ENCODE results near the gene MAST2.
A peak's percentile ranks its signal among the peaks of the same experiment; 100 is the strongest.

The MAST2 gene

DNA sequence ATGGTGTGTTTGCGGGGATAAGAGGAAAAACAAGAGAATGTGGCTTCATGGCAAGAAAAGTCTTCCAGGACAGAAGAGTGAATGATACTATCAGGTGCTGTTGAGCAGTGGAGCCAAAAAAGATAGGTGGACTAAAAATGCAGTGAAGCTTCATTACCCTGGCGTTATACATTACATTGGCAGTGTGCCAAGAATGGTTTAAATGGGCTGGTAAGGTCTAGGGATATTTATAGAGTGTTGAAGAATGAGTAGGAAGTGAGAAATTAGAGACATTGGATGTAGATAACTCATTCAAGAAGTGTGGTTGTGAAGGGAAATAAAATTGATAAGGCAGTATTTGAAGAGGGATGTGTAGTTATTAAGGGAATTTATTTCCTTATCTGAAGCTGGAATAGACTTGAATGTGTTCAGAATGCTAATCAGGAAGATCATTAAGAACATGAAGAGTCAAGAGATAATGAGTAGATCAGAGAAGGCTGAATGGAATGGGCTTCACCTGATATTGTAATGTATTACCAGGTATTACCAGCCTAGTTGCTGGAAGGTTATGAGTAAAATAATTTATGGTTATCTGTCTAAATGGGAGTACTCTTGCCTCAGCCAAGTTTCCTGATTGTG, 72.7 kb downstream of the MAST2 start:
- H4K20me1 ChIP-seq = peaks cover 0 to 93% (median 0%) of the 10 kb centered on the region in 11 experiments; a peak in 9 of 22 replicates
- peak overlapping the region in 5 of 11 experiments; percentile 2 to 25 (median 19); a peak in 2 of 22 replicates for H3K4me2 ChIP-seq
- peaks cover 0 to 85% (median 0%) of the 10 kb centered on the region in 11 experiments; a peak in 7 of 22 replicates for H3K27me3 ChIP-seq
- H3K9ac ChIP-seq = no peak overlapping the region
- H3K9me3 ChIP-seq (replicated peaks in 1 of 11) = no peaks in the 10 kb centered on the region
- peaks cover 0 to 15% (median 7%) of the 10 kb centered on the region in 10 experiments; a peak in 12 of 20 replicates for H3K4me1 ChIP-seq
- H3K4me3 ChIP-seq = no peak overlapping the region
- no peak for TF ChIP-seq Cebpa-rat (IDR thresholded peaks at IDR 0.05)
- no peak overlapping the region for H3K27ac ChIP-seq
- peaks cover 0 to 5% (median 0%) of the 10 kb centered on the region in 11 experiments; a peak in 2 of 22 replicates for H3K36me3 ChIP-seq

DNA sequence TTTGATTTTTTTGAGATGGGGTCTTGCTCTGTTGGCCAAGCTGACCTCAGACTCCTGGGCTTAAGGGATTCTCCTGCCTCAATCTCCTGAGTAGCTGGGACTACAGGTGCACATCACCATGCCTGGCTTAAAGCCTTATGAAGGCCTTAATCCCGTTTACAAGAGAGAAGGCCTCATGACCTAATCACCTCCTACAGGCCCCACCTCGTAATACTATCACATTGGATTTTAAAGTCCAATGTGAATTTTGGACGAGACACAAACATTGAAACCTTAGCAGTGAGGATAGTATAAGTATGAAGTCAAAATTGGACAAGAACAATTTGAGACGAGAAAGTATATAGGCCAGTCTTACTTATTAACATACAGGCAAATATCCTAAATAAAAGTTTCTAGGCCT, 73.9 kb downstream of the MAST2 start:
- Histone ChIP-seq H4K20me1 (peaks cover 0 to 91% (median 0%) of the 10 kb centered on the region in 11 experiments; a peak in 10 of 22 replicates), H3K4me3 (no peak overlapping the region), H3K36me3 (peaks cover 0 to 6% (median 0%) of the 10 kb centered on the region in 11 experiments; a peak in 2 of 22 replicates), H3K9ac (no peak overlapping the region), H3K4me1 (peaks cover 0 to 9% (median 6%) of the 10 kb centered on the region in 10 experiments; a peak in 8 of 20 replicates), H3K27me3 (peaks cover 0 to 84% (median 0%) of the 10 kb centered on the region in 11 experiments; a peak in 7 of 22 replicates), H3K9me3 (replicated peaks in 1 of 11) (no peaks in the 10 kb centered on the region), H3K27ac (no peak overlapping the region), H3K4me2 (no peak overlapping the region)
- no peak for TF ChIP-seq Cebpa-rat (IDR thresholded peaks at IDR 0.05)

DNA sequence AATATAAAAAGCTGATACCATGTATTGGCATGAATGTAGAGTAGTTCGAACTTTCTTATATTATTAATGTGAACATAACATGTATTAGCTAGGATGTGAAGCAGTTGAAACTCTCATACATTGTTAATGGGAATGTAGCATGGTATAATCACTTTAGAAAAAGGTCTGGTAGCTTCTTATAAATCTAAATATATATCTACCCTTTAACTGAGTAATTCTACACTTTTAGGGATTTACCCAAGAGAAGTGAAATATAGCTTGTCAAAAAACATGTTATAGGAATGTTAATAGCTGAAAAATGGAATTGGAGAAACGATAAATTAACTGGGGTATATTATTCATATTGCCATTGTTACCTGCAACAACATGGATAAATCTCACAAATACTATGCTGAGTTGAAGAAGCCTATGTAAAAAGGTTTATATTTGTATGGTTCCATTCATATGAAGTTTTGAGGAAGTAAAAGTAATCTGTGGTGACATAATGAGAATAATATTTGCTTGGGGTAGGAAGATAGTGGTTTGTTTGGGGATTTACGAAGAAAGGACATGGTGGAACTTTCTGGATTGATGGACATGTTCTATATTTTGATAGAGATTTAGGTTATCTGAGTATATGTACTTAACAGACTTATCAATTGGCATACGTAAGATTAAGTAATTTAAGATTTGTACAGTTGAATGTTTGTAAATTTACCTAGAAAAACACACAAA, 76.6 kb downstream of the MAST2 start:
- Histone ChIP-seq H3K27ac (no peak overlapping the region), H3K4me2 (no peak overlapping the region), H3K27me3 (peaks cover 0 to 84% (median 0%) of the 10 kb centered on the region in 11 experiments; a peak in 7 of 22 replicates), H3K9ac (no peak overlapping the region), H3K36me3 (peaks cover 0 to 21% (median 0%) of the 10 kb centered on the region in 11 experiments; a peak in 3 of 22 replicates), H3K4me1 (peaks cover 0 to 9% (median 6%) of the 10 kb centered on the region in 10 experiments; a peak in 8 of 20 replicates), H3K9me3 (replicated peaks in 1 of 11) (no peaks in the 10 kb centered on the region), H3K4me3 (no peak overlapping the region), H4K20me1 (peaks cover 0 to 86% (median 0%) of the 10 kb centered on the region in 11 experiments; a peak in 10 of 22 replicates)
- no peak for TF ChIP-seq Cebpa-rat (IDR thresholded peaks at IDR 0.05)

DNA sequence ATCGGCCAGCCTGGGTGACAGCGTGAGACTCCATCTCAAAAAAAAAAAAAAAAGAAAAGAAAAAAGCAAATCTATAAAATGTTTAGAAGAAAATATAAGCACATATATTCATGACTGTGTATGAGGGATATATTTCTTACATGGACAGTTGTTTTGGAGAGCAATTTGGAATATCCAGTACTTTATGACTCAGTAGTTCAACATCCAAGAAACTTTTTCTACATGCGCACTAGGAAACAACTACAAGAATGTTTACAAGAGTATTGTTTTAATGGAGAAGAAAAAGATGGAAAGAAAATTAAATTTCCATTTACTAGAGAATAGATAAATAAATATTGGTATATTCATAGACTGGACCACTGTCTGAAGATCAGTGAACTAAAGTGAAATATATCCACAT, 77.5 kb downstream of the MAST2 start:
- H3K4me2 ChIP-seq = no peak overlapping the region
- H3K9me3 ChIP-seq (replicated peaks in 1 of 11) = no peaks in the 10 kb centered on the region
- no peak overlapping the region for H3K4me3 ChIP-seq
- peaks cover 0 to 21% (median 0%) of the 10 kb centered on the region in 11 experiments; a peak in 3 of 22 replicates for H3K36me3 ChIP-seq
- H3K27ac ChIP-seq = no peak overlapping the region
- peaks cover 0 to 7% (median 2%) of the 10 kb centered on the region in 10 experiments; a peak in 8 of 20 replicates for H3K4me1 ChIP-seq
- H3K27me3 ChIP-seq = peaks cover 0 to 84% (median 0%) of the 10 kb centered on the region in 11 experiments; a peak in 7 of 22 replicates
- H3K9ac ChIP-seq = no peak overlapping the region
- TF ChIP-seq Cebpa-rat (IDR thresholded peaks at IDR 0.05) = no peak
- H4K20me1 ChIP-seq = peaks cover 0 to 86% (median 0%) of the 10 kb centered on the region in 11 experiments; a peak in 10 of 22 replicates

DNA sequence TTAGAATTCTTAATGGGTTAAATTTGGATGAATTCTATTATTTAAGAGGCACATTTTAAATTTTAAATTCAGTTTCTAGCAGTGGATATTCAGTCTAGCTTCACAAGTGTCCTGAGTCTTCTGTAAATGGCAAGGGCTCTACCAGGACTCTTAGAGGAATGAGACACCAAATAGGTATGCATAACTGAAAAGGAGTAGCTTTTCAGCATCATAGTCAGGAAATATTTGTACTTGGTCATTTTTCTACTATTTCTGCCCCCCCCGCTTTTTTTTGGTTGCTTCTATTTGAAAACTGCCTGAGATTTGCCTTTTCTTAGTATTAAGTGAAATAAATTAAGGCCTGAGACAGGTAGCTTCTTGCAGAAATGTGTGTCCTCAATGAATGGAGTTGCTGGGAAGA, 80.2 kb downstream of the MAST2 start:
- H4K20me1 ChIP-seq = peaks cover 0 to 85% (median 5%) of the 10 kb centered on the region in 11 experiments; a peak in 9 of 22 replicates

DNA sequence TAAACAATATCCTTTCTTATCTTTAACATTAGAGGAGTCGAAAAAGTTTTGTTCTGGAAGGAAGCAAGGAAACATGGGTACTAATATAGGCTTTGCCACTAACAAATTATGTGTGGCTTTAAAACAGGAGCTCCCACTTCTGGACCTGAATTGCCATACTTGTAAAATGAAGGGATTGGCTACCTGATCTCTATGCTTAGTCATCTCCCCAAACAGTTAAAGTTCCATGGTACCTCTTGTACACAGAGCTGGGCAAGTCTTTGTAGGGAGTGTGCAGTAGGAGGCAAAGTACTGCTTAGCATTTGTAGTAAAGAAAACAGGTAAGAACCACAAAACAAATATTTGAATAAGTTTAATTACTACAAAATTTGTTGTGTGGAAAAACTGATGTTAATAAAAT, 81.3 kb downstream of the MAST2 start:
- Histone ChIP-seq H3K27ac (no peak overlapping the region), H3K4me2 (no peak overlapping the region), H3K27me3 (peaks cover 0 to 64% (median 0%) of the 10 kb centered on the region in 11 experiments; a peak in 6 of 22 replicates)

More for the DNA sequence above, 80.2 kb downstream of the MAST2 start:
- H3K4me1 ChIP-seq = peaks cover 0 to 7% (median 0%) of the 10 kb centered on the region in 10 experiments; a peak in 2 of 20 replicates
- no peak overlapping the region for H3K4me3 ChIP-seq
- peaks cover 0 to 17% (median 0%) of the 10 kb centered on the region in 11 experiments; a peak in 2 of 22 replicates for H3K36me3 ChIP-seq
- no peak overlapping the region for H3K27ac ChIP-seq
- H3K9ac ChIP-seq = no peak overlapping the region
- TF ChIP-seq Cebpa-rat (IDR thresholded peaks at IDR 0.05) = no peak
- 0 out of 22 replicates have a peak, but pooled peaks cover 0 to under 1% (median 0%) of the 10 kb centered on the region in 11 experiments for H3K9me3 ChIP-seq (replicated peaks in 1 of 11)
- peaks cover 0 to 75% (median 0%) of the 10 kb centered on the region in 11 experiments; a peak in 7 of 22 replicates for H3K27me3 ChIP-seq
- no peak overlapping the region for H3K4me2 ChIP-seq

DNA sequence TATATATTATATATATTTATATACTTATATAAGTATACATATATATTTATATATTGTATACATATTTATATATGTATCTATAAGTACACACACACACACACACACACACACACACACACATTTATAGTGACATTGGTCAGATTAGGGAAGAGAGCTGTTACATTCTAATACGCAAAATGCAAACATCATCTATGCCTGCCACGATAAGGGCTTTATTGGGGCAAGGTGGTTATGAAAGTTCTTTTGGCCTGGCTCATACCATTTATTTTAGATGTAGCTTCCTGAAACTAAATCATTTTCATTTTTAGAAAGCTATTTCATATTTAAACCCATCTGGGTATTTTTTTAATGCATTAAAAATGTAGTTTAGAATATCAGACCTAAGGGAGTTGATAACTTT, 82.8 kb downstream of the MAST2 start:
- TF ChIP-seq Cebpa-rat (IDR thresholded peaks at IDR 0.05) = no peak
- Histone ChIP-seq H3K27ac (no peak overlapping the region), H3K4me1 (no peaks in the 10 kb centered on the region)

More for the DNA sequence above, 81.3 kb downstream of the MAST2 start:
- Histone ChIP-seq H4K20me1 (peaks cover 0 to 79% (median 5%) of the 10 kb centered on the region in 11 experiments; a peak in 9 of 22 replicates), H3K36me3 (peaks cover 0 to 17% (median 3%) of the 10 kb centered on the region in 11 experiments; a peak in 4 of 22 replicates), H3K9me3 (replicated peaks in 1 of 11) (peaks cover 0 to 6% (median 0%) of the 10 kb centered on the region in 11 experiments; a peak in 1 of 22 replicates), H3K4me3 (no peak overlapping the region), H3K4me1 (peaks cover 0 to 7% (median 0%) of the 10 kb centered on the region in 10 experiments; a peak in 2 of 20 replicates), H3K9ac (no peak overlapping the region)
- TF ChIP-seq Cebpa-rat (IDR thresholded peaks at IDR 0.05) = no peak

DNA sequence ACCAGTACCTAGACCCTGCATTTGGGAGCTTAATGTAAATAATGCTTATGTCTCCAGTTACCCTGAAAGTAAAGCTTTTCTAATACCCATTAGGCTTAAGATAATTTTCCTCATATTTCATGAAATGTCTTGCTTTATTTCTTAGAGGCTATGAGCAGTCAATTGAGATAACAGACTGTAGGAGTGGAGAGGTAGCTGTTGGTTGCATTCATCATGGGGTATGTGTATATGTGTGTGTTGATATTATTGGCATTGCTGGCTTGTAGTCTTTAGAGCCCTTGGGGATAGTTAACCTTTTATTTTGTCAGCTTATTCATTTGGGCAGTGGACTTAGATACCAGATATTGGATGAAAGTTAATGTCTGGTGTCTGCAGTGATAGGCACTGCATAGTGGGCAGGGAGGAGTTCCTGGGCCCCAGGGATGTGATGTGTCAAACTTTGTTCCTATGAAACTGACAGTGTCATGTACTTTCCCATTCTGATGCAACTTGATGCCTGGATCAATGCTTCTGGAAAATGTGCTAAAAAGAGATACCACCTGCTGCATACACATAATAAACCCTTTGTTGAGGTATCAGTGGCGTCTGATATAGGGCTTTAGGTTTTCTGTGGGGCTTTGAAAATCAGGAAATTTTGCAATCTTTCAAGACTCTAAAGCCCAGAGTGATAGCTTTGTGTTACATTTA, 83.9 kb downstream of the MAST2 start:
- TF ChIP-seq Cebpa-rat (IDR thresholded peaks at IDR 0.05) = no peak
- Histone ChIP-seq H3K27me3 (peaks cover 0 to 53% (median 0%) of the 10 kb centered on the region in 11 experiments; a peak in 6 of 22 replicates), H3K4me1 (no peaks in the 10 kb centered on the region), H3K4me3 (no peak overlapping the region), H4K20me1 (peaks cover 0 to 64% (median 5%) of the 10 kb centered on the region in 11 experiments; a peak in 7 of 22 replicates), H3K9me3 (replicated peaks in 1 of 11) (peaks cover 0 to 6% (median 0%) of the 10 kb centered on the region in 11 experiments; a peak in 1 of 22 replicates), H3K36me3 (peaks cover 0 to 15% (median 3%) of the 10 kb centered on the region in 11 experiments; a peak in 4 of 22 replicates), H3K9ac (no peak overlapping the region), H3K27ac (no peak overlapping the region), H3K4me2 (no peak overlapping the region)

More for the DNA sequence above, 82.8 kb downstream of the MAST2 start:
- H4K20me1 ChIP-seq = peaks cover 0 to 66% (median 5%) of the 10 kb centered on the region in 11 experiments; a peak in 7 of 22 replicates
- no peak overlapping the region for H3K4me3 ChIP-seq
- peaks cover 0 to 61% (median 0%) of the 10 kb centered on the region in 11 experiments; a peak in 6 of 22 replicates for H3K27me3 ChIP-seq
- no peak overlapping the region for H3K4me2 ChIP-seq
- H3K9me3 ChIP-seq (replicated peaks in 1 of 11) = peaks cover 0 to 6% (median 0%) of the 10 kb centered on the region in 11 experiments; a peak in 1 of 22 replicates
- H3K9ac ChIP-seq = no peak overlapping the region
- H3K36me3 ChIP-seq = peaks cover 0 to 17% (median 3%) of the 10 kb centered on the region in 11 experiments; a peak in 4 of 22 replicates

All from BLaER1 treated with 17β-estradiol and CSF1 and Interleukin-3, amounts not matched to agents 10 nM and 100 nM (cell line).